Activated CD4-positive, alpha-beta T cell treated with anti-CD3 and anti-CD28 coated beads, Interleukin-2, Interleukin-6, amounts not matched to agents 100 ng/mL and 50 ng/mL, durations not matched to agents 16 hours and 8 hours (primary cell): ENCODE data around the gene TEX13B.
"Not testable (repeated sequence)": the region's sequence is repeated elsewhere in the genome, so short reads cannot be mapped to it uniquely, and the experiment has no call there.

Experiments used
- DNase-seq: peaks from one replicate; pipeline ENCODE4 v3.0.0-alpha.2; 2020

The TEX13B gene

GRCh38 chrX:107982356-107982755, at the start of gene TEX13B:
Gene TEX13B, minus strand, starts transcription at chrX:107982370. Its CDS starts 243 bp downstream, at chrX:107982127.
- DNase-seq = no peak

GRCh38 chrX:108029928-108030711, 48.0 kb upstream of the TEX13B start:
- no peak for DNase-seq

- no peak for DNase-seq
Measured at GRCh38 chrX:108028854-108029253, 46.7 kb upstream of the TEX13B start.

- DNase-seq = no peak
Measured at GRCh38 chrX:108025954-108026600, 43.9 kb upstream of the TEX13B start.

- DNase-seq = no peak
Measured at GRCh38 chrX:108025376-108025775, 43.2 kb upstream of the TEX13B start.

GRCh38 chrX:108022491-108023089, 40.4 kb upstream of the TEX13B start:
- peak; percentile 3 for DNase-seq

- DNase-seq = peak; percentile 19
Measured at GRCh38 chrX:108020631-108021030, 38.5 kb upstream of the TEX13B start.

- DNase-seq = no peak
Measured at GRCh38 chrX:108019382-108019875, 37.3 kb upstream of the TEX13B start.

GRCh38 chrX:108018656-108019381, 36.6 kb upstream of the TEX13B start:
- peak; percentile 35 for DNase-seq

GRCh38 chrX:108001218-108001814, 19.1 kb upstream of the TEX13B start:
- peak; percentile 55 for DNase-seq

GRCh38 chrX:108000751-108001150, 18.6 kb upstream of the TEX13B start:
- DNase-seq = no peak

- DNase-seq = no peak
Measured at GRCh38 chrX:107996124-107996523, 14.0 kb upstream of the TEX13B start.

- DNase-seq = no peak
Measured at GRCh38 chrX:107985033-107985432, 2.9 kb upstream of the TEX13B start.

- DNase-seq = peak; percentile 1
Measured at GRCh38 chrX:107979534-107979933, 2.6 kb downstream of the TEX13B start.

- DNase-seq = peak; percentile 3
Measured at GRCh38 chrX:107978707-107979307, 3.4 kb downstream of the TEX13B start.

GRCh38 chrX:107978071-107978470, 4.1 kb downstream of the TEX13B start:
- DNase-seq = no peak

- no peak for DNase-seq
Measured at GRCh38 chrX:107971636-107972035, 10.5 kb downstream of the TEX13B start.

GRCh38 chrX:107970073-107970472, 12.1 kb downstream of the TEX13B start:
- DNase-seq = no peak

- no peak for DNase-seq
Measured at GRCh38 chrX:107968623-107969022, 13.5 kb downstream of the TEX13B start.

GRCh38 chrX:107955337-107955736, 26.8 kb downstream of the TEX13B start:
- not testable (repeated sequence) for DNase-seq

- DNase-seq = no peak
Measured at GRCh38 chrX:107940095-107940494, 42.1 kb downstream of the TEX13B start.

GRCh38 chrX:107936434-107936730, 45.8 kb downstream of the TEX13B start:
- no peak for DNase-seq
